Astrocyte (in vitro differentiated cells and primary cell): Measurements from ENCODE around the gene PHC3. TPM values are rescaled to one million over a fixed set of nuclear protein-coding genes. Genes with fewer than 3 reads are reported as not detected.

Source experiments
- DNase-seq: peaks from one replicate; pipeline ENCODE4 v3.0.0-alpha.2; 2010; ENCODE audit warnings: low read depth
- FAIRE-seq: peaks from 2 replicates; lab custom pipeline; 2011; peaks lifted over from hg19 to GRCh38; lab: Jason Lieb, UNC
- H2AFZ ChIP-seq: 2 replicates; pipeline ENCODE4 v1.6.0; 2012; ENCODE audit warnings: low read depth, low read length, inconsistent platforms
- H3K27ac ChIP-seq: 2 replicates; pipeline ENCODE4 v1.5.1; 2011; ENCODE audit warnings: low read depth, low read length, inconsistent platforms
- H3K27me3 ChIP-seq: 2 replicates; pipeline ENCODE4 v1.6.0; 2011; ENCODE audit warnings: low read length, inconsistent platforms; ENCODE audit not compliant: insufficient read depth
- H3K36me3 ChIP-seq: 2 replicates; pipeline ENCODE4 v1.5.1; 2011; ENCODE audit warnings: low read length, inconsistent platforms; ENCODE audit not compliant: insufficient read depth
- H3K4me1 ChIP-seq: 2 replicates; pipeline ENCODE4 v1.5.1; 2011; ENCODE audit warnings: low read length, inconsistent platforms; ENCODE audit not compliant: insufficient read depth
- H3K4me2 ChIP-seq: 2 replicates; pipeline ENCODE4 v1.6.0; 2012; ENCODE audit warnings: low read length, inconsistent platforms
- H3K4me3 ChIP-seq: 2 replicates; pipeline ENCODE4 v1.5.1; 2011; ENCODE audit warnings: low read depth, mild to moderate bottlenecking, low read length, inconsistent platforms; ENCODE audit not compliant: insufficient read depth
- H3K79me2 ChIP-seq: 2 replicates; pipeline ENCODE4 v1.6.0; 2012; ENCODE audit warnings: mild to moderate bottlenecking, low read length, inconsistent platforms; ENCODE audit not compliant: insufficient read depth
- H3K9ac ChIP-seq: 2 replicates; pipeline ENCODE4 v1.6.0; 2012; ENCODE audit warnings: mild to moderate bottlenecking, low read length, inconsistent platforms
- H3K9me3 ChIP-seq: 2 replicates; pipeline ENCODE4 v1.5.1; 2012; ENCODE audit warnings: low read depth, mild to moderate bottlenecking, low read length, inconsistent platforms; ENCODE audit not compliant: insufficient read depth
- H4K20me1 ChIP-seq: 2 replicates; pipeline ENCODE4 v1.6.0; 2012; ENCODE audit warnings: low read length, inconsistent platforms; ENCODE audit not compliant: insufficient read depth
- H3K27ac Mint-ChIP-seq: one replicate; pipeline ENCODE4 v1.8.0; 2021; ENCODE audit warnings: mild to moderate bottlenecking, mixed read lengths; ENCODE audit not compliant: unreplicated experiment
- H3K27me3 Mint-ChIP-seq: one replicate; pipeline ENCODE4 v1.8.0; 2021; ENCODE audit warnings: low read depth, mixed read lengths; ENCODE audit not compliant: unreplicated experiment
- H3K36me3 Mint-ChIP-seq: one replicate; pipeline ENCODE4 v1.8.0; 2021; ENCODE audit warnings: low read depth, mixed read lengths; ENCODE audit not compliant: unreplicated experiment
- H3K4me1 Mint-ChIP-seq: one replicate; pipeline ENCODE4 v1.8.0; 2021; ENCODE audit warnings: low read depth, mixed read lengths; ENCODE audit not compliant: unreplicated experiment
- H3K4me3 Mint-ChIP-seq: one replicate; pipeline ENCODE4 v1.8.0; 2021; ENCODE audit warnings: mild to moderate bottlenecking, moderate library complexity, mixed read lengths; ENCODE audit not compliant: unreplicated experiment
- H3K9me3 Mint-ChIP-seq: one replicate; pipeline ENCODE4 v1.8.0; 2021; ENCODE audit warnings: mild to moderate bottlenecking, mixed read lengths; ENCODE audit not compliant: unreplicated experiment
- EZH2 ChIP-seq: IDR thresholded peaks from 2 replicates; pipeline ENCODE4 v1.6.1; 2012; ENCODE audit warnings: mild to moderate bottlenecking, low read length, inconsistent platforms; ENCODE audit not compliant: insufficient read depth
- total RNA-seq: library from RNA; stranded (reverse); gene quantifications from 2 replicates; pipeline ENCODE4 v1.2.1, GENCODE V29; 2021
- TF ChIP-seq, protein P1 (sequence below): IDR thresholded peaks from 2 replicates; pipeline ENCODE4 v1.5.1; 2011; ENCODE audit warnings: low read depth, mild to moderate bottlenecking, inconsistent platforms, low read length, moderate library complexity; ENCODE audit not compliant: insufficient read depth

PHC3 gene
- total RNA-seq, 1 donor from 2014 or later: 40.8 TPM

DNA sequence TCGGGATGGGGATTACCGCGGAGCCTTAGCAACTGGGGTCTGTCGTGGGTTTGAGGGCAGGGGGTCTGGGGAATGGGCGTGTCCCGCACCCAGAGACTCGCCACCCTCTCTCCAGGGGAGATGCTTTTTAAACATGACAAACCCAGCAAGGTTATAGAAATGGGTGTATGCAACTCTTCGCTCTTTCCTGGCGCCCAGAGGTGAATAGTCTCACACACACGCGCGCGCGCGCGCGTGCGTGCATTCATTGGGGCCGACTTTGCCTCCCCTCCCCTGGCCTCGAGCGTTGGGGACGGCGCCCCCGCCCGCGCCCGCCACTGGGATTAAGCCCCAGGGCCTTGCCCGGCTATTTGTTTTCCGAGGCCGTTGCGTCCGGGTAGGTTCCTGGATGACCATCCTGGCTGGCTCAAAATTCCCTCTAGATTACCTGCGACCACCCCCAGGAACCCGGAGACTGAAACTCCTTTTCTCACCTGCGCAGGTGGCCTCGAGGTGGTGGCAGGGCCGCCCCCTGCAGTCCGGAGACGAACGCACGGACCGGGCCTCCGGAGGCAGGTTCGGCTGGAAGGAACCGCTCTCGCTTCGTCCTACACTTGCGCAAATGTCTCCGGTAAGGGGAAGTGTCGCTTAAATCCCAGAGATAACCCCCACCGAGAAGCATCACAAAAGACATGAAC is 143.0 kb downstream of the PHC3 start:
- no peak for DNase-seq
- no peak for FAIRE-seq
- no peaks in the 10 kb centered on the region for H3K79me2 ChIP-seq
- H3K27me3 ChIP-seq: peaks cover 38% of the 10 kb centered on the region
- no peaks in the 10 kb centered on the region for H3K9me3 ChIP-seq
- Mint-ChIP-seq H3K36me3 (no peaks in the 10 kb centered on the region), H3K9me3 (peaks cover 2% of the 10 kb centered on the region), H3K4me1 (peaks cover 2% of the 10 kb centered on the region), H3K27ac (no peak overlapping the region), H3K27me3 (peaks cover 31% of the 10 kb centered on the region), H3K4me3 (peak overlapping the region; percentile 77)
- no peak overlapping the region for H3K9ac ChIP-seq
- H2AFZ ChIP-seq: peak overlapping the region; percentile 78
- H3K4me2 ChIP-seq: peak overlapping the region; percentile 88
- TF ChIP-seq, protein P1, sequence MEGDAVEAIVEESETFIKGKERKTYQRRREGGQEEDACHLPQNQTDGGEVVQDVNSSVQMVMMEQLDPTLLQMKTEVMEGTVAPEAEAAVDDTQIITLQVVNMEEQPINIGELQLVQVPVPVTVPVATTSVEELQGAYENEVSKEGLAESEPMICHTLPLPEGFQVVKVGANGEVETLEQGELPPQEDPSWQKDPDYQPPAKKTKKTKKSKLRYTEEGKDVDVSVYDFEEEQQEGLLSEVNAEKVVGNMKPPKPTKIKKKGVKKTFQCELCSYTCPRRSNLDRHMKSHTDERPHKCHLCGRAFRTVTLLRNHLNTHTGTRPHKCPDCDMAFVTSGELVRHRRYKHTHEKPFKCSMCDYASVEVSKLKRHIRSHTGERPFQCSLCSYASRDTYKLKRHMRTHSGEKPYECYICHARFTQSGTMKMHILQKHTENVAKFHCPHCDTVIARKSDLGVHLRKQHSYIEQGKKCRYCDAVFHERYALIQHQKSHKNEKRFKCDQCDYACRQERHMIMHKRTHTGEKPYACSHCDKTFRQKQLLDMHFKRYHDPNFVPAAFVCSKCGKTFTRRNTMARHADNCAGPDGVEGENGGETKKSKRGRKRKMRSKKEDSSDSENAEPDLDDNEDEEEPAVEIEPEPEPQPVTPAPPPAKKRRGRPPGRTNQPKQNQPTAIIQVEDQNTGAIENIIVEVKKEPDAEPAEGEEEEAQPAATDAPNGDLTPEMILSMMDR: no peak
- peak; percentile 59 for TF ChIP-seq EZH2
- H3K4me3 ChIP-seq: peak overlapping the region; percentile 48
- H4K20me1 ChIP-seq: no peaks in the 10 kb centered on the region
- no peaks in the 10 kb centered on the region for H3K36me3 ChIP-seq
- no peak overlapping the region for H3K27ac ChIP-seq
- H3K4me1 ChIP-seq: peaks cover 9% of the 10 kb centered on the region

Other genes starting within 250 kb of the PHC3 start
- gene SEC62, start 214.9 kb downstream of the PHC3 start, total RNA-seq: 117 and 122 TPM in 2 replicates
- 0.79 and 1.4 TPM in 2 replicates for gene GPR160, start 143.7 kb downstream of the PHC3 start, total RNA-seq
- 59.3 and 65.2 TPM in 2 replicates for gene PRKCI, start 40.7 kb upstream of the PHC3 start, total RNA-seq
- 152 and 156 TPM in 2 replicates for gene SKIL, start 176.0 kb upstream of the PHC3 start, total RNA-seq
- gene CLDN11, start 237.1 kb upstream of the PHC3 start, total RNA-seq: 0.22 and 0.70 TPM in 2 replicates